Myocyte (in vitro differentiated cells): Measurements from ENCODE around the gene NOP10. TPM values are rescaled to one million over a fixed set of nuclear protein-coding genes. Genes with fewer than 3 reads are reported as not detected.

ENCODE experiments used
- DNase-seq: peaks from one replicate; pipeline ENCODE4 v3.0.0-alpha.2; 2012; ENCODE audit warnings: low read depth
- microRNA counts: library from miRNA; unstranded; fragments of <30 nt; microRNA quantifications from one replicate; lab custom pipeline; 2016
- microRNA-seq: library from miRNA; unstranded; fragments of <30 nt; microRNA quantifications from one replicate; pipeline ENCODE4, GENCODE V29; 2016
- total RNA-seq: library from RNA; depleted of rRNA; stranded (reverse); fragments of >200 nt; gene quantifications from 2 replicates; pipeline ENCODE4 v1.2.3, GENCODE V29; 2014

NOP10 gene
- total RNA-seq, 1 donor from 2014 or later, result 208 TPM

- no peak for DNase-seq
Observed at GRCh38 chr15:34334672-34335071, 8.3 kb downstream of the NOP10 start.

GRCh38 chr15:34332553-34333120 lies 10.3 kb downstream of the NOP10 start:
- DNase-seq, result no peak

- DNase-seq, result no peak
Observed at GRCh38 chr15:34331809-34332208, 11.1 kb downstream of the NOP10 start.

- DNase-seq, result no peak
Observed at GRCh38 chr15:34330279-34330678, 12.7 kb downstream of the NOP10 start.

GRCh38 chr15:34329006-34329405 lies 13.9 kb downstream of the NOP10 start:
- DNase-seq, result no peak

GRCh38 chr15:34327906-34328305 lies 15.0 kb downstream of the NOP10 start:
- DNase-seq, result no peak

- no peak for DNase-seq
Observed at GRCh38 chr15:34325368-34325767, 17.6 kb downstream of the NOP10 start.

- DNase-seq, result no peak
Observed at GRCh38 chr15:34324933-34325332, 18.0 kb downstream of the NOP10 start.

- DNase-seq, result no peak
Observed at GRCh38 chr15:34323217-34323616, 19.7 kb downstream of the NOP10 start.

GRCh38 chr15:34318277-34319079 lies 24.5 kb downstream of the NOP10 start:
- peak; percentile 57 for DNase-seq

GRCh38 chr15:34314491-34315490 lies 28.1 kb downstream of the NOP10 start:
- DNase-seq, result no peak

- no peak for DNase-seq
Observed at GRCh38 chr15:34311563-34311962, 31.4 kb downstream of the NOP10 start.

- DNase-seq, result no peak
Observed at GRCh38 chr15:34304613-34305012, 38.3 kb downstream of the NOP10 start.

- DNase-seq, result no peak
Observed at GRCh38 chr15:34301058-34301457, 41.9 kb downstream of the NOP10 start.

GRCh38 chr15:34297059-34297458 lies 45.9 kb downstream of the NOP10 start:
- DNase-seq, result peak; percentile 17

GRCh38 chr15:34292621-34293020 lies 50.3 kb downstream of the NOP10 start:
- DNase-seq, result no peak

MicroRNA genes within 50 kb of the gene (microRNA counts, 767-probe panel; counts per million panel counts)
- microRNA hsa-miR-1233 (lab: Ali Mortazavi, UCI), result not detected

Small RNA genes lying within 50 kb of the gene (microRNA-seq; reads per million reads assigned to microRNA genes)
- not detected for gene MIR1233-1

Other genes with a start within 250 kb of the NOP10 start
- 35.5 and 35.7 TPM in 2 replicates for gene EMC7, start 241.3 kb downstream of the NOP10 start, total RNA-seq
- gene PGBD4, start 241.1 kb downstream of the NOP10 start, total RNA-seq, result 3.5 and 3.6 TPM in 2 replicates
- 69.8 and 80.0 TPM in 2 replicates for gene KATNBL1, start 133.0 kb downstream of the NOP10 start, total RNA-seq
- 131 and 142 TPM in 2 replicates for gene EMC4, start 118.1 kb downstream of the NOP10 start, total RNA-seq
- 17.9 and 18.3 TPM in 2 replicates for gene SLC12A6, start 5.4 kb downstream of the NOP10 start, total RNA-seq
- not detected in 2 replicates for gene NUTM1, start 179 bp upstream of the NOP10 start, total RNA-seq
- gene LPCAT4, start 24.1 kb upstream of the NOP10 start, total RNA-seq, result 63.0 and 70.3 TPM in 2 replicates
- gene GOLGA8A, start 94.7 kb upstream of the NOP10 start, total RNA-seq, result 31.6 and 35.4 TPM in 2 replicates
- gene GOLGA8B, start 240.5 kb upstream of the NOP10 start, total RNA-seq, result 87.8 and 106 TPM in 2 replicates